Stimulated activated CD8-positive, alpha-beta memory T cell treated with anti-CD3 and anti-CD28 coated beads, Interleukin-7, amount 100 ng/mL, for 48 hours (primary cell): ENCODE data around the gene SLC15A1.

ENCODE experiments used
- DNase-seq, 2 donors: peaks; one replicate each; pipeline ENCODE4 v3.0.0-alpha.2; 2020; ENCODE audit warnings: low read depth in 1 of 2; ENCODE audit errors: extremely low read depth in 1 of 2

SLC15A1 gene

GRCh38 chr13:98752467-98753290, at the start of gene SLC15A1:
Gene SLC15A1, minus strand, starts transcription at chr13:98752672. Its CDS starts 74 bp downstream, at chr13:98752598.
- DNase-seq, result no peak

- DNase-seq, result no peak
These were observed 49.4 kb upstream of the SLC15A1 start for GRCh38 chr13:98801626-98802418.

- DNase-seq, result no peak
These were observed 47.6 kb upstream of the SLC15A1 start for GRCh38 chr13:98800078-98800477.

GRCh38 chr13:98798849-98799645, 46.6 kb upstream of the SLC15A1 start:
- no peak for DNase-seq

- DNase-seq, result no peak
These were observed 45.0 kb upstream of the SLC15A1 start for GRCh38 chr13:98797456-98797855.

- DNase-seq, result no peak
These were observed 44.3 kb upstream of the SLC15A1 start for GRCh38 chr13:98796798-98797197.

GRCh38 chr13:98796191-98796590, 43.7 kb upstream of the SLC15A1 start:
- DNase-seq, result no peak

- no peak for DNase-seq
These were observed 42.7 kb upstream of the SLC15A1 start for GRCh38 chr13:98795220-98795619.

GRCh38 chr13:98794498-98794897, 42.0 kb upstream of the SLC15A1 start:
- no peak for DNase-seq

GRCh38 chr13:98792785-98793495, 40.5 kb upstream of the SLC15A1 start:
- no peak for DNase-seq

- no peak for DNase-seq
These were observed 39.8 kb upstream of the SLC15A1 start for GRCh38 chr13:98792321-98792720.

- no peak for DNase-seq
These were observed 39.1 kb upstream of the SLC15A1 start for GRCh38 chr13:98791611-98792010.

GRCh38 chr13:98787996-98788395, 35.5 kb upstream of the SLC15A1 start:
- no peak for DNase-seq

- DNase-seq, result no peak
These were observed 34.7 kb upstream of the SLC15A1 start for GRCh38 chr13:98787173-98787572.

- DNase-seq, result no peak
These were observed 33.6 kb upstream of the SLC15A1 start for GRCh38 chr13:98786023-98786422.

GRCh38 chr13:98785405-98785804, 32.9 kb upstream of the SLC15A1 start:
- no peak for DNase-seq

GRCh38 chr13:98784666-98785065, 32.2 kb upstream of the SLC15A1 start:
- no peak for DNase-seq

GRCh38 chr13:98783856-98784478, 31.5 kb upstream of the SLC15A1 start:
- DNase-seq, result no peak

GRCh38 chr13:98782654-98783053, 30.2 kb upstream of the SLC15A1 start:
- no peak for DNase-seq

GRCh38 chr13:98781905-98782304, 29.4 kb upstream of the SLC15A1 start:
- DNase-seq, result no peak
